ENCODE results near the gene GPLD1.
"Not testable (repeated sequence)": the region's sequence is repeated elsewhere in the genome, so short reads cannot be mapped to it uniquely, and the experiment has no call there.

GPLD1 gene

DNA sequence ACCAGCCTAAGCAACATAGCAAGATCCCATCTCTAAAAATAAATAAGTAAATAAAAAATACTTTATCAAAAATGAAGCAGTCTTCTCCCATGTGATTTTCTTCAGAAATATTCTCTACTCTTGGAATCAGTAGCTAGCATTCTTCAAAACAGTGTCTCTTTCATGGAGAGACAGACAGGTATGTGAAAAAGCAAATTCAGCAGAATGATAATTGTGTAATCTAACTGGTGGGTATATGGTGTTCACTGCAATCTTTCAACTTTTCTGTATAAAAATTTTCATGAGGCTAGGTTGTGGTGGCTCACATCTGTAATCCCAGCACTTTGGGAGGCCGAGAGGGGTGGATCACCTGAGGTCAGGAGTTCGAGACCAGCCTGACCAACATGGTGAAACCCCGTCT lies 78.8 kb downstream of the GPLD1 start:
- DNase-seq (ENCODE audit: low spot score): no peak

DNA sequence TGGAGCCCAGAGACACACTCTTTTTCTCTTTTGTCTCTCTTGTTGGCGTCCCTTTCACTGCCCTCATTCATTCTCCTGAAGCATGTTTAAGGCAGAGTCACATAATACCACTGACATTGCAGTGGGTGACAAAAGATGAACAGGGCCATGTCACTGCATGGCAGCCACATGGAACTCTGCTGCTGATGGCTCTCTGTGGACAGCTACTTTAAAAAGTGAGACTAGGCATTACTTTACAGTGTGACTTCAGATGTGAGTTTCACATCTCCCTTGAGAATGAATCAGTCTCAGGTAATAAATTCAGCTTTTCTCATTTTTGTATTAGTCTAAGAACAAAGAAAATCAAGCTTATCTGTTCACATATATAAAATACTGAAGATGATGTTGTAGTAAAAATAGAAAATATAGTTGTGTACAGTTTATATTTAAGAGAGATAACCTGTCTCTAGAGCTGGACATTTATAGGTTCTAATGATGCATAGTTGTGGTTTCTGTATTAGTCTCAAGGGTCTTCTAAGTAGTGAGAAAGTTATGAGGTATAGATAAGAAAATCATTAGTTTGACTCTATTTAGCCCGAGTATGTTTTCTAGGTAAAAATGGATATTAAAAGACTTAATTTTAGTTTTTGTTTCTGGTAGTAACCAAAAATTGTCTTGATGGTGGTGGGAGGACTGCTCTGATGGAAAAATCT lies 80.5 kb downstream of the GPLD1 start:
- DNase-seq (ENCODE audit: low spot score): no peak

DNA sequence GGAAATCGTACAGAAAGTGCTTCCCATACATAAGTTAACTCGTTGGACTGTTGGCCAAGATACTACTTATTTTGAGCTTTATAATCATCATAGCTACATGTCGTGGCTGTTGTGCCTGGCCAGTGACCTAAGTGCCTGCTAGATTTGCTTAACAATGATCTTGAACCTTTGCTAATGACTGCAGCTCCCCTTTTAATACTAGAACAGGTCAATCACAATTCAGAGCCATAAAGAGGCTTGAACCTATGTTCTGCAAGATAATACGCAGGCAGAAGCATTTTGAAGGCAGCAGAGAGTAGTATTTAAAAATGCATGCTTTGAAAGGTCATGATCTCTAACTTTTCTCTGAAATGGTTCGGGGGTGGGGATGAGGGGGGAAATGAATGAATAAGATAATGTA lies 84.1 kb downstream of the GPLD1 start:
- DNase-seq (ENCODE audit: low spot score): no peak

DNA sequence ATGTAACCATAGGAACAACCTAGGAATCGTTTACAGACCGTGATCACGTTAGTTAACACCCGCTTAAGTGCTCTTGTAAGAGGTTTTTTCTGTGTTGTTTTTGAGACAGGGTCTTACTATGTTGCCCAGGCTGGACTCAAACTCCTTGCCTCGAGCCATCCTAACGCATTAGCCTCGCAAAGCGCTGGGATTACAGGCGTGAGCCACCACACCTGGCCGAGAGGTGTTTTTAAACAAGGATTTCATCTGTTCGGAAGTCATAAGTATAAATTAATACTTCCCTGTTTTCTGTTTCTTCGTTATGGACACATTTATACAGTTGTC lies 85.9 kb downstream of the GPLD1 start:
- no peak for DNase-seq (ENCODE audit: low spot score)

DNA sequence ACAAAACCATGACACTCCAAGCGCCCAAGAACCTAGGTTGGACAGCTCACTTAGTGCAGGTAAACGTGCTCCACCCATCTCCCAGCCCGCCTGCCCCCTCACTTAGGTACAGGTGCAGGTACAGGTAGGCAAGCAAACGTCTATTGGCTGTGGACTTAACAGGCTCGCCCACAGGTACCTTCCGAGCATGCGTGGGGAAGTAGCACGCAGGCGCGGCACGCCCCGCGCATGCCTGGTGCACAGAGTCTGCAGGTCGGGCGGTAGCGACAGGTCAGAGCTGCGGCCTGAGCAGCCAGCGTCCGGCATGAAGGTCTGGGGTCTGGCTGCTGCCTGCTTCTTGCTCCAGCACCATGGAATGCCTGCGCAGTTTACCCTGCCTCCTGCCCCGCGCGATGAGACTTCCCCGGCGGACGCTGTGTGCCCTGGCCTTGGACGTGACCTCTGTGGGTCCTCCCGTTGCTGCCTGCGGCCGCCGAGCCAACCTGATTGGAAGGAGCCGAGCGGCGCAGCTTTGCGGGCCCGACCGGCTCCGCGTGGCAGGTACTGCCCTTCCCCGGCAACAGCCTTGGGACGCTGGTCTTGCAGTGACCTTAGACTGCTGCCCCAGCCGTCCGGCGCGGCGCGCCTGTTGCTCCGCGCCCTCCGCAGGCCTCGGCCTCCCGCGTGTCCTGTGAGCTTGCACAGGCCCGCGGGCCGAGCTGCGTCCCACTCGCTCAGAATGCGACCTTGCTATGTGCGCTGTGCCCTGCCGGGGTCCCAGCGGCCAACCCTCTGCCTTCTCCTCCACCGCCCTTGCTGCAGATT lies 86.5 kb downstream of the GPLD1 start, which contains the start of gene MRS2:
MRS2 (plus strand) TSS at position 240 of the 804 bp plus-strand sequence; CDS start at position 351, 111 bp downstream.
- DNase-seq (ENCODE audit: low spot score): peak; percentile 92

DNA sequence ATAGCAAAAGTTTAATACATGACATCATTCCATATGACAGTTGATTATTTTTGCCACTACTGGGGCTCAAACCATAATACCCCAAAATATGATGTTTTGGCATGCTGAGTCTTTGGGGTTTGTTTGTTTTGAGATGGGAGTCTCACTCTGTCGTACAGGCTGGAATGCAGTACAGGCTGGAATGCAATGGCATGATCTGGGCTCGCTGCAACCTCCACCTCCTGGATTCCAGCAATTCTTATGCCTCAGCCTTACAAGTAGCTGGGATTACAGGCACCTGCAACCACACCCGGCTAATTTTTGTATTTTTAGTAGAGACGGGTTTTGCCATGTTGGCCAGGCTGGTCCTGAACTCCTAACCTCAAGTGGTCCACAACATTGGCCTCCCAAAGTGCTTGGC lies 87.9 kb downstream of the GPLD1 start:
- no peak for DNase-seq (ENCODE audit: low spot score)

DNA sequence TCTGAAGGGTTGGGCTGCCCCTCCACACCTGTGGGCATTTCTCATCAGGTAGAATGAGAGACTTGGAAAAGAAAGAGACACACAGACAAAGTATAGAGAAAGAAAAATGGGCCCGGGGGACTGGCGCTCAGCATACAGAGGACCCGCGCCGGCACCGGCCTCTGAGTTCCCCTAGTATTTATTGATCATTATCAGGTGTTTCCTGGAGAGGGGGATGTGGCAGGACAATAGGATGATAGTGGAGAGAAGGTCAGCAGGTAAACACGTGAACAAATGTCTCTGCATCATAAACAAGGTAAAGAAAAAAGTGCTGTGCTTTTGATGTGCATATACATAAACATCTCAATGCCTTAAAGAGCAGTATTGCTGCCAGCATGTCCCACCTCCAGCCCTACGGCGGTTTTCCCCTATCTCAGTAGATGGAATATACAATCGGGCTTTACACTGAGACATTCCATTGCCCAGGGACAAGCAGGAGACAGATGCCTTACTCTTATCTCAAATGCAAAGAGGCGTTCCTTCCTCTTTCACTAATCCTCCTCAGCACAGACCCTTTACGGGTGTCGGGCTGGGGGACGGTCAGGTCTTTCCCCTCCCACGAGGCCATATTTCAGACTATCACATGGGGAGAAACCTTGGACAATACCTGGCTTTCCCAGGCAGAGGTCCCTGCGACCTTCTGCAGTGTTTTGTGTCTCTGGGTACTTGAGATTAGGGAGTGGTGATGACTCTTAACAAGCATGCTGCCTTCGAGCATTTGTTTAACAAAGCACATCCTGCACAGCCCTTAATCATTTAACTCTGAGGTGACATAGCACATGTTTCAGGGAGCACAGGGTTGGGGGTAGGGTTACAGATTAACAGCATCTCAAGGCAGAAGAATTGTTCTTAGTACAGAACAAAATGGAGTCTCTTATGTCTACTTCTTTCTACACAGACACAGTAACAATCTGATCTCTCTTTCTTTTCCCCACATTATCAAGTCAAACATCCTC lies 89.0 kb downstream of the GPLD1 start:
- DNase-seq (ENCODE audit: low spot score): not testable (repeated sequence)

DNA sequence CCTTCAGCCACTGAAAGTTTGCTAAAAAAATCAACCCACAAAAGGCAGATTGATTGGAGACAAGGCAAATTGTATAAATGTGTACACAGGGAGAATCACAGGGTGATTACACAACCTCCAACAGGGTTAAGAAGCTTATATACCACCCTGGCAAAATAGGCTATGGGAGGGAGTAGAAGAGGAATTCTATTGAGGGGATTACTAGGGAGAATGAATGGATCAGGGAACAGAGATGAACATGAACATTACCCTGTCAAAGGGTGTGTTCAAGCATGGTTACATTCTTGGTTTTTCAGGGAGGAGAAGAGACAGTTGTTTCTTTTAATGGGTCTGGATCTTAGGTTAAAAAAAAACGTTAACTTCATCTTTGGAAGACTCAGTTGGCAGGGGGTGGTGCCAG lies 91.7 kb downstream of the GPLD1 start:
- no peak for DNase-seq (ENCODE audit: low spot score)

DNA sequence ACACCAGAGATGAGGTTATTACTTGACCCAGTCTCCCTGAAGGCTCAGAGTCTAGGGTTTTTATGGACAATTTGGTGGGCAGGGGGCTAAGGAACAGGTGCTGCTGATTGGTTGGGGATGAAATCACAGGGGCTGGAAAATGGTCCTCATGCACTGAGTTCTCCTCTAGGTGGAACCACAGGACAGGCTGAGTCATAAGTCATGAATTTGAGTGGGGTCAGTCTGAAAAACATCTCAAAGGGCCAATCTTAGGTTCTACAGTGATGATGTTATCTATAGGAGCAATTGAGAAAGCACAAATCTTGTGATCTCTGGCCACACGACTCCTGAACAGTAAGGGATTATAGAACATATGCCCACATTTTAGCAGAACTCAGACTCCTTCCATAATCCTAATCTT lies 92.6 kb downstream of the GPLD1 start:
- no peak for DNase-seq (ENCODE audit: low spot score)

DNA sequence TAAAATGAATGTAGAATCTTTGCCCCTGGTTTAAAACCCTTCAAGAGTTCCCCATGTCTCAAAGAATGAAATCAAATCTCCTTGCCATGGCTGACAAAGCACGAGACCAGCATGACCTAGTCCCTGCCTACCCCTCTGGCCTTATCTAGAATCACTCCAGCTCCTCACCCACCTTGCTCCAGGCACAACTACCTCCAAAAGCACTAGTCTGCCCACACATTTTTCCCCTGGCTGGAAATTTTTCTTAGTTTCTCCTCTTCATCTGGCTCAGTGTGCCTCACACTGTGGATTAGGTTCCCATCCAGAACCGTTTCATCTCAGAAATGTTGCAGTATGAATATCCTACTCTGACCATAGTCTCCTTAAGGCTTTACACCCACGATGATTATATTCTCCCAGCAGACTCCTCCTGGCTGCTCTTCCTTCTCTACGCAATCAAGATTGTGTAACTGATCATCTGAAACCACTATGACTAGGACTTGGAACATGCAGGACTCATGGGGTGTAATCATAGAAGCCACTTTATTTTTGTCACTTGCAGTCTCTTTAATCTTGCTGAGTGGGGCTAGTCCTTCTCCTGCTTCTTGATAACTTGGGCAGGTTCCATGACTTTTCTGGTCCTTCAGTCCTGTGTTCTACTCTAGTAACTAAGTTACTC lies 94.5 kb downstream of the GPLD1 start:
- DNase-seq (ENCODE audit: low spot score): no peak

DNA sequence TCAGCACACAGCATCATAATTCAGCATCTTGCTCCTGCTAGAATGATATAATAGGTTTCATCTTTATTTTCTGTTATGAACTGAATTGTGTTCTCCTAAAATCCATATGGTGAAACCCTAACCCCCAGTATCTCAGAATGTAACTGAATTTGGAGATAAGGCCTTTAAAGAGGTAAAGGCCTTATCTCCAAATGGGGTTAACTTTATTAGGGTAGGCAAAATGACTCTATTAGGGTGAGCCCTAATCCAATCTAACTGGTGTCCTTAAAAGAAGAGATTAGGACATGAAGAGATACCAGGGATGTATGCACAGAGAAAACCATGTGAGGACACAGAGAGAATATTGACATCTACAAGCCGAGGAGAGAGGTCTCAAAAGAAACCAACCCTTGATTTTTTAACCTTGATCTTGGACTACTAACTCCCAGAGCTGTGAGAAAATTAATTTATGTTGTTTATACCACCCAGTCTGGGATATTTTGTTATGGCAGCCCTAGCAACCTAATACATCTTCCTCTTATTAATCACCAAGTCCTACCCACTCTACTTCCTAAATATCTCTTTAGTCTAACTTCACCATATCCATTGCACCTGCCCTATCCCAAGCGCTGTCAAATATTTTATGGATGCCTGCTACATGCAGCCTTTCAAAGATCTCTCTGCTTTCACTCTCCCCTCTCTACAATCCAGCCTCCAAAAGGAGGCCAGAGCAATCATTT lies 95.2 kb downstream of the GPLD1 start:
- no peak for DNase-seq (ENCODE audit: low spot score)

DNA sequence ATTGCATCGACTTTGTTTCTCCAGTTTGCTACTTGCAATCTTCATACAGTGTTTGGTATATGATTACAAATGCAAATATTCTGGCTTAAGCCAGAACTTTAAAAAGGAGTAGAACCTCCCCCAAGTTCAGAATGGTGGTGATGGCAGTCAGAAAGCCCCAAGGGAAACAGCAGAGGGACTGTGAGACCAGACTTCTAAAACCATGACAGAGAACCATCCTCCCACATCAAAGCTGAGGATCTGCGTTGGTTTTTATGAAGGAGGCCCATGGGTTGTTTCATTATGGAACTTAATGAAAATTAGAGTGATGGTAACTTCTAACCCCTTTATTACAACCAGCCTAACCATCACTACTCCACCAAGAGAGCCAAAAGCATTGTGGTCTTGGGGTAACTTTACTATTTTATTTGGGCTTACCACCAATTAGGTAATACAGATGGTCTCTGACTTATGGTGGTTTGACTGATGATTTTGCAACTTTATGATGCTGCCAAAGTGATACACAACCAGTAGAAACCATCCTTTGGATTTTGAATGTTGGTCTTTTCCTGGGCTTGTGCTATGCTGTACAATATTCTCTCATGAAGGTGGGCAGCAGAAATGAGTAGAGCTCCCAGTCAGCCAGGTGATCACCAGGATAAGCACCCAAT lies 97.5 kb downstream of the GPLD1 start:
- no peak for DNase-seq (ENCODE audit: low spot score)

DNA sequence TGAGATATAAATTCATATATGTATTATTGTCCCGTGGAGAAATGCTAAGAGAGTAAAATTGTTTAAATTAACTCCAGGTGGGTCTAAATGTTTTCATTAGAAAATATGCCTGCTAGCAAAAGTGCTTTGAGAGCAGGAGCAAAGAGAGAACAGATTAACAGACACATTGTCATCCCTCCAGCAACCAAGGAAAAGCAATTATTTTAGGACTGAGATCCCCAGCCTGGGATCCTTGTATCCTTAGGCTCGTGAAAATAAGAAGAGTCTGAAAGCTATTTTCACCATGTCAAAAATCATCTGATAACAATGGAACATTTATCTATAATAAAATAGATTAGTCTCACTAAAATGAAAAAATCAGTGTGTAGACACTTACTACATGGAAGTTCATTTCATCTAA lies 98.2 kb downstream of the GPLD1 start:
- no peak for DNase-seq (ENCODE audit: low spot score)

DNA sequence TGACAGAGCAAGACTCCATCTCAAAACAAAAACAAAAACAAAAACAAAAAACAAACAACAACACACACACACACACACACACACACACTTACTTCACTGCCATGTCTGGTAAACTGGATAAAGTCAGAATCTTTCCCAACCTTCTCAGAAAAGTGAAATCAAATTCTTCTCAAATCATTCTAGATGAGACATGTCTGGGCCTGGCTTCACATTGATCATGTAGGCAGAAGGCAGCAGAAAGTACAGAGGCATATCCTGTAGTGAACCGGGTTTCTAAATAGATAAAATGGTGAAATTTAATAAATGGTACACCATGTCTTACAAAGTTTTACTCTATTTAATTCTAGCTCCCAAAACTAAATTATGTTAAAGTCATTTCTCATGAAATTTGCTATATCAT lies 101.6 kb downstream of the GPLD1 start:
- DNase-seq (ENCODE audit: low spot score): no peak

DNA sequence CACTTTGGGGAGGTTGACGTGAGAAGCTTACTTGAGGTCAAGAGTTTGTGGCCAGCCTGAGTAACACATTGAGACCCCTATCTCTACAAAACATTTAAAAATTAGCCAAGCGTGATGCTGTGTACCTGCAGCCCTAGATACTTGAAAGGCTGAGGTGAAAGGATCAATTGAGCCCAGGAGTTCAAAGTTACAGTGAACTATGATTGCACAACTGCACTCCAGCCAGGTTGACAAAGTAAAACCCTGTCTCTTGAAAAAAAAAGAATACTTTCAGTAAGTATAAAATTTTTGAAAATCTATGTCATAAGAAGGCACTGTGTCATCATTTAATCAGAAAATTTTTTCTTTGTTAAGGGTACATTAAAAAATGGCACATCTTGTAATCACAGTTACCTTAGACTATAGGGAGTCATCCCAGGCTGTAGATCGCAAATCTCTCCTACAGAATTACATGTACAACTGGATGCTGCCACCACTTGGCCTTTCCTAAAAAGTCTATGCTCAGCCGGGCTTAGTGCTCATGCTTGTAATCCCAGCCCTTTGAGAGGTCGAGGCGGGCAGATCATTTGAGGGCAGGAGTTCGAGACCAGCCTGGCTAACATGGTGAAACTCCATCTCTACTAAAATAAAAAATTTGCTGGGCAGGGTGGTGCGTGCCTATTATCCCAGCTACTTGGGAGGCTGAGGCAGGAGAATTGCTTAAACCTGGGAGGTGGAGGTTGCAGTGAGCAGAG lies 103.7 kb downstream of the GPLD1 start:
- no peak for DNase-seq (ENCODE audit: low spot score)

DNA sequence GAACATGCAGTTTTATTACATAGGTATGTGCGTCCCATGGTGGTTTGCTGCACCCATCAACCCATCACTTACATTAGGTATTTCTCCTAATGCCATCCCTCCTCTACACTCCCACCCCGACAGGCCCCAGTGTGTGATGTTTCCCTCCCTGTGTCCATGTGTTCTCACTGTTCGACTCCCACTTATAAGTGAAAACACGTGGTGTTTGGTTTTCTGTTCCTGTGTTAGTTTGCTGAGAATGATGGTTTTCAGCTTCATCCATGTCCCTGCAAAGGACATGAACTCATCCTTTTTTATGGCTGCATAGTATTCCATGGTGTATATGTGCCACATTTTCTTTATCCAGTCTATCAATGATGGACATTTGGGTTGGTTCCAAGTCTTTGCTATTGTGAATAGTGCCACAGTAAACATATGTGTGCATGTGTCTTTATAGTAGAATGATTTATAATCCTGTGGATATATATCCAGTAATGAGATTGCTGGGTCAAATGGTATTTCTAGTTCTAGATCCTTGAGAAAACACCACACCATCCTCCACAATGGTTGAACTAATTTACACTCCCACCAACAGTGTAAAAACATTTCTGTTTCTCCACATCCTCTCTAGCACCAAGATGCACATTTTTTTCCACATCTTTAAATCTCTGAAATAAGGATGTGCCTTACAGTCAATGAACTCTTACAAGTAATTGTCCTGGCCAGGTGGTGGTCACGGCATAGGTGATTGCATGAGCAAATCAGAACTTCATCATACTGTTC lies 104.8 kb downstream of the GPLD1 start:
- not testable (repeated sequence) for DNase-seq (ENCODE audit: low spot score)

DNA sequence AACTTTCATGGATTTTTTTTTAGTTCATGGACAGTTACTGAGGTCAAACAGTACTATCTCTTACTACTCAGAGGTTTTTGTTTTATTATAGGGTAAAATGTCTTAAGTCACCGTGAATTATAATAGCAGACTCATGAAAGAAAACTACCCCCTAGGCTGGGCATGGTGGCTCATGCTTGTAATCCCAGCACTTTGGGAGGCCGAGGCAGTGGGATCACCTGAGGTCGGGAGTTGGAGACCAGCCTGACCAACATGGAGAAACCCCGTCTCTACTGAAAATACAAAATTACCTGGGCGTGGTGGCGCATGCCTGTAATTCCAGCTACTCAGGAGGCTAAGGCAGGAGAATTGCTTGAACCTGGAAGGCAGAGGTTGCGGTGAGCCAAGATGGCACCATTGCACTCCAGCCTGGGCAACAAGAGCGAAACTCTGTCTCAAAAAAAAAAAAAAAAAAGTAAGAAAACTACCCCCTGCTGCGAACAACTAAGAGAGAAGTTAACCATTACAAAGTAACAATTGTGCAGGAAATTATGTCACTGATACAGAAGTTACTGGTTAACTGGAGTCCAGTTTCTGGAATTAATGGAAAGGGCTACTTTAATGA lies 106.4 kb downstream of the GPLD1 start:
- DNase-seq (ENCODE audit: low spot score): not testable (repeated sequence)

DNA sequence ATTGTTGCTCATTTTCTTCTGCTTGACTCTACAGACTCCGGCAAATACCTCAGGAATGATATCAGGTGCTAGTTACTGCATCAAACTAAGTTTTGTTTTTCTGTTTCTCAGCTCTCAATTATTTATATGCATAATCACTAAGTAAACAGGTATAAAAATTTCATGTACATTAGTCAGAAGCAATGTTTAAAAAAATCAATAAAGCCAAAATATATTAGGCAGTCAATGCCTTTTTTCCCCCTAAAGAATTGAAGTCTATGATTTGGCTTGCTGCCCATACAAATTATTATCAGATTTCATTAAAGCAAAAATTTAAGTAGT lies 107.2 kb downstream of the GPLD1 start:
- DNase-seq (ENCODE audit: low spot score): no peak

Data from pons (tissue), 1 donor.